NCI-H345 treated with DMSO at 0.1 percent for 48 hours (cell line): ENCODE measurements around the gene AKR1B15.
"Not testable (repeated sequence)": the region's sequence is repeated elsewhere in the genome, so short reads cannot be mapped to it uniquely, and the experiment has no call there.

ENCODE experiments used
- DNase-seq: peaks from one replicate; lab custom pipeline; 2025; ENCODE audit not compliant: unreplicated experiment; lab: John Stamatoyannopoulos, UW

The AKR1B15 gene

GRCh38 chr7:134558370-134558769 is 9.5 kb downstream of the AKR1B15 start:
- DNase-seq, result no peak

GRCh38 chr7:134561616-134562015 is 12.7 kb downstream of the AKR1B15 start:
- DNase-seq, result not testable (repeated sequence)

DNA sequence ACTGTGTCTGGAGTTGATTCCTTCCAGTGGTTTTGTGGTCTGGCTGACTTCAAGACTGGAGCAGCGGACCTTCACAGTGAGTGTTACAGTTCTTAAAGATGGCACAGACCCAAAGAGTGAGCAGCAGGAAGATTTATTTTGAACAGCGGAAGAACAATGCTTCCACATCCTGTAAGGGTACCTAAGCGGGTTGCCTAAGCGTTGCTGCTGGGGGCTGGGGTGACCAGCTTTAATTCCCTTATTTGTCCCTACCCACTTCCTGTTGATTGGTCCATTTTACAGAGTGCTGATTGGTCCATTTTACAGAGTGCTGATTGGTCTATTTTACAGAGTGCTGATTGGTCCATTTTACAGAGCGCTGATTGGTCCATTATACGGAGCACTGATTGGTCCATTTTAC is 13.2 kb downstream of the AKR1B15 start:
- no peak for DNase-seq

DNA sequence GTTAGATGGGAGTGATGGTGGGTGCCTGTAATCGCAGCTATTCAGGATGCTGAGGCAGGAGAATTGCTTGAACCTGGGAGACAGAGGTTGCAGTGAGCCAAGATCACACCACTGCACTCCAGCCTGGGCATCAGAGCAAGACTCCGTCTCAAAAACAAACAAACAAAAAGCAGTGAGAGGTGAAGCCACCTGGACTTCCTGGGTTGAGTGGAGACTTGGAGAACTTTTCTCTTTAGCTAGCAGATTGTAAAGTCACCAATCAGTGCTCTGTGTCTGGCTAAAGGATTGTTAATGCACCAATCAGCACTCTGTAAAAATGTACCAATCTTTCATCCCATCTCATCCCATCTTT is 14.5 kb downstream of the AKR1B15 start:
- not testable (repeated sequence) for DNase-seq

GRCh38 chr7:134565643-134566136 is 16.8 kb downstream of the AKR1B15 start:
- no peak for DNase-seq

DNA sequence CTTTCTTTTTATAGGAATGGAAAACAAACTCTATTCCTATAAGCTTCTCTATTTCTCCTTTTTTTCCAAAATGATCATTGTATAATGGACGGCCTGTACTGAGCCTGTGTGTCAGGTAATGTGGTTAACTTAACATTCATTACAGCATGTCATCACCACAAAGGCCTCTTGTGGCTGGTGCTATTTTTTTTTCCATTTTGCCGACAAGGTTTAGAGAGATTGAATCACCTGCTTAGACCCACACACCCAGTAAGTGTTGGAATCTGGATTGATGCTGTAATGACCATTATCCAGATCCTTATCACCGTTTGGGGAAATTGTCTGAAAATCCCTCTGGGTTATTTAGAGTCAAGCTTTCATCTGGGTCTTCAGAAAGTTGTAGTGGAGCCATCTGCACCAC is 18.5 kb downstream of the AKR1B15 start:
- DNase-seq, result no peak

DNA sequence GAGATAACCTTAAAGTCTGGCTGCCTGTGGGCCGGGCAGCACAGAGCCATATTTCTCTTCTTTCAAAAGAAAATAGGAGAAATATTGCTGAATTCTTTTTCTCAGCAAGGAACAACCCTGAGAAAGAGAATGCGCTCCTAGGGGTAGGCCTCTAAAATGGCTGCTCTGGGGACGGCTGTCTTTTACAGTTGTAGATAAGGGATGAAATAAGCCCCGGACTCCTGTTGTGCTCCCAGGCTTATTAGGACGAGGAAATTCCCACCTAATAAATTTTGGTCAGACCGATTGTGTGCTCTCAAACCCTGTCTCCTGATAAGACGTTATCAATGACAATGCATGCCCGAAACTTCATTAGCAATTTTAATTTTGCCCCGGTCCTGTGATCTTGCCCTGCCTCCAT is 21.1 kb downstream of the AKR1B15 start:
- DNase-seq, result not testable (repeated sequence)

GRCh38 chr7:134571101-134571500 is 22.2 kb downstream of the AKR1B15 start:
- no peak for DNase-seq

DNA sequence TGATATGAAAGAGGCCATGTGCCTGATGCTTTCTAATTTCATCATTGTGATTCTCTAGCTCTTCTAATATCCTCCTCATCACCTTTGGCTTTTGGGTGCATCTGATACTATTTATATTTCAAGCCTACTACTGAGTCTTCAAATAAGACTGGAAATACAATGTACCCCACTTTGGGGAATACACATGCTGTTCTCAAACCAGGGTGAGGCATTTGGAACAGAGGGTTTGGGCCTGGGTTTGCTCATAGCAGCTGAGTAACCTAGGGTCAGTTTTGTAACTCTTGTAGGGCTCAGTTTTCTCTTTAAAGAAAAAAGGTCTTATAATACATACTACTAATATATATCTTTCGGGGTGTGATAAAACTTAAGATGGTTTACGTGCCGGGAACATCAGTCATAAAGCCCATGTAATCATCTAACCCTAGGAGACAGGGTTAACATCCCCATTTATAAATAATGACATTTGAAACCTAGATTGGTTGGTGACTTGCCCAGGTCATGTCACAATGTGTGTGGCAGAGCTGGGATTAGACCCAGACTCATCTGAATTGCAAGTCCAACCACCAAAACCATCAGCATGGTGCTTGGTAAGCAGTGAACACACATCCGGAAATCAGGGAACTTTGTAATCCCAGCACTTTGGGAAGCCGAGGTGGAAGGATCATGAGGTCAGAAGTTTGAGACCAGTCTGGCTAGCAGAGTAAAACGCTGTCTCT is 23.0 kb downstream of the AKR1B15 start:
- DNase-seq, result no peak

DNA sequence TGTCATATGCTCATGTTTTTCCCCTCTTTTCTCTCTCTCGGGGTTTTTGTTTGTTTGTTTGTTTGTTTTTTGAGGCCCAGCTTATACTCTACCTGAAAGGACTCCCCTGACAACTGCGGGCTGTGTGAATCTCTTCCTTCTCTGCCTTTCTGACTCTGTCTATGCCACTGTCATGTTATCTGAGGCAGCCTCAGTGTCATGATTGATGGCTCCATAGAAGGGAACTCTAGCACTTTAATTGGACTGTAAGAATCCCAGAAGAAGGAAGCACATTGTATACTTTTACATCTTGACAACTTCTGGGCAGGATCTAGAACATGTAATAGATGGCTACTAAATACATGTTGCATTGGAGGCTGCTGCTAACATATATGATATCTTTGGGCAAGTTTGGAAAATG is 25.4 kb downstream of the AKR1B15 start:
- DNase-seq, result no peak

GRCh38 chr7:134584290-134584689 is 35.4 kb downstream of the AKR1B15 start:
- no peak for DNase-seq

DNA sequence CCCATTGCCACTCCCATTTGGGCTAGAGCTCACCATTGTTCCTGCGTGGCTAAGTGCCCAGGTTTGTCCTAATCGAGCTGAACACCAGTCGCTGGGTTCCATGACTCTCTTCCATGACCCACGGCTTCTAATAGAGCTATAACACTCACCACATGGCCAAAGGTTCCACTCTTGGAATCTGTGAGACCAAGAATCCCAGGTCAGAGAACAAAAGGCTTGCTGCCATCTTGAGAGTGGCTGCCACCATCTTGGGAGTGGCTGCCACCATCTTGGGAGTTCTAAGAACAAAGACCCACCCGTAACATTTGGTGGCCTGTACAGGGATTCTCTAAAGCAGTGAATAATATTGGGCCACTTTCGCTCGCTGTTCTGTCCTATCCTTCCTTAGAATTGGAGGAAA is 37.0 kb downstream of the AKR1B15 start:
- DNase-seq, result no peak

GRCh38 chr7:134587750-134588149 is 38.8 kb downstream of the AKR1B15 start:
- no peak for DNase-seq

DNA sequence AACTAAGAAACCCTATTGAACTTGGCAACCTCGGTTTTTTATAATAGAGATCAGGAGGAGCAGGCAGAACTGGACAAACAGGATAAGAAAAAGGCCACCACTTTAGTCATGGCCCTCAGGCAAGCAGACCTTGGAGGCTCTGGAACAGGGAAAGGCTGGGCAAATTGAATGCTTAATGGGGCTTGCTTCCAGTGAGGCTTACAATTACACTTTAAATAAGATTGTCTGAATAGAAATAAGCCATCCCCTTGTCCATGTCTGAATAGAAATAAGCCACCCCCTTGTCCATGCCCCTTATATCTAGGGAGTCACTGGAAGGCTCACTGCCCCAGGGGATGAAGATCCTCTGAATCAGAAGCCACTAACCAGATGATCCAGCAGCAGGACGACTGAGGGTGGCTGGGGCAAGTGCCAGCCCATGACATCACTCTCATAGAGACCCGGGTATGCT is 40.6 kb downstream of the AKR1B15 start:
- no peak for DNase-seq

DNA sequence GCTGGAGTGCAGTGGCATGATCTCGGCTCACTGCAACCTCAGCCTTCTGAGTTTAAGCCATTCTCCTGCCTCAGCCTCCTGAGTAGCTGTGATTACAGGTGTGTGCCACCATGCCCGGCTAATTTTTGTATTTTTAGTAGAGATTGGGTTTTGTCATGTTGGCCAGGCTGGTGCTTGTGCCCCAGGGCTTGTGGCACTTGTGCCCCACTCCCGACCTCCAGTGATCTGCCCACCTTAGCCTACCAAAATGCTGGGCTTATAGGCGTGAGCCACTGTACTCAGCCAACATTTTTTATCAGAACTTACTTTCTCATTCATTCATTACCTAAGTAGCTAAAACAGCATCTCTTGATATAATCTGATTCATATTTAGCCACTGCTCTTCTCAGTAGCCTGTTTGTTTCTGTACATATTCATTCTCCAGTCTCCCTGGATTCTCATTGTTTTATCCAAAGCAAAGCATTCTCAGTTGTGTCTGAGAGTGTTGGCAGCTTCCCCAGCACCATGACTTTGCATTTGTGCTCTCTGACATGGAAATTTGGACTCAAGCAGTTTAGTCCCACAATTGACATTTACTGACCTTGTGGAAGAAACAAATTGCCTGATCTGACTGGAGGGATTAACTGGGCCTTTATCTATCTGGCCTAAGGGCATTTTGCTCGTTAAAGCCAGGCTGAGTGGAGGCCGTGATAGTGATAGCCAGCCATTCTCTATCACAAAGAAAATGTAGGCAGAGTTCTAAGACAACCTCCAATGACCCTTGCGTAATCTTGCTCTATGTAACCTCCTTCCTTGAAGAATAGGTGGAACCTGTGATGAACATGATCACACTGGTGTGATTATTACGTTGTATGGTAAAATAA is 44.9 kb downstream of the AKR1B15 start:
- DNase-seq, result no peak

DNA sequence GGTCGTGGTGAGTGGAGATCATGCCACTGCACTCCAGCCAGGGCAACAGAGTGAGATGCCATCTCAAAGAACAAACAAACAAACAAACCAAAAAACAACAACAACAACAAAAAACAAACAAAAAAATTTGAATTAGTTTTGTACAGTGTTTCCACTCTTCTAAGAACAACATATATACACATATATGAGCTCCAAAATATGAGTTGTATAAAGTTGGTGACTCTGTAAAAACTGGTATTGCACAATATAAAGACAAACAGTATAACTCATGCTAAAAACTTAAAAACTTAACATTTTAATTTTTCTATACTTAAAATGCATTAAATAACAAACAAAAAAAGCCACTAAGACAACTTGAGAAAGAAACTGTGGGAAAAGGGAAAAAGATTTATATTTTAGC is 46.0 kb downstream of the AKR1B15 start:
- no peak for DNase-seq

- DNase-seq, result no peak
These were observed 50.5 kb downstream of the AKR1B15 start for GRCh38 chr7:134599371-134599770.

GRCh38 chr7:134601459-134601858 is 52.5 kb downstream of the AKR1B15 start:
- no peak for DNase-seq

DNA sequence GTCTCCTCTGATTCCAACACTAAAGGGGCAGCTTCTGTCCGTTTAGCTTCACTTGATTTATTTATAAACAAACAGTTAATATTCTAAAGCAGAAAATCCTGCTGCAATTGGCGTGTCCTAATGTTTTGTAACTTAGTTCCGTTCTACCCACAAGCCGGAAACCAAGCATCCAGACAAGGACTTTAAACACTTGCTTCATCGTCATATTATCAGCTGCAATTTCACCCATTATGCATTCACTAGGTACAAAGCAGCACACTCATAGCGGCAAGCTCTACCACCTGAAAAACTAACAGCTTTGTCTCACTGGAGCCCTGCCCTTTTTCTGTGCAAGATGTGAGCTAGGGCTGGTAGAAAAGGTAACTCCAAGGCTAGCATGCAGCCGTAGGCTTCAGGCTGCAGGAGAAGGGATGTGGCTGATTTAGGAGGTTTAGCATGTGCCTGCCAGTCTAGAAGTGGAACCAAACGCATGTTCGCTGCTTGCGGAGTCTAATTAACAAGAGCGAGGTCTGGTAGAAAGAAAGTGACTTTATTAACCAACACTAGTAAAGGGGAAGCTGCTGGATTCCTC is 54.1 kb downstream of the AKR1B15 start:
- no peak for DNase-seq

DNA sequence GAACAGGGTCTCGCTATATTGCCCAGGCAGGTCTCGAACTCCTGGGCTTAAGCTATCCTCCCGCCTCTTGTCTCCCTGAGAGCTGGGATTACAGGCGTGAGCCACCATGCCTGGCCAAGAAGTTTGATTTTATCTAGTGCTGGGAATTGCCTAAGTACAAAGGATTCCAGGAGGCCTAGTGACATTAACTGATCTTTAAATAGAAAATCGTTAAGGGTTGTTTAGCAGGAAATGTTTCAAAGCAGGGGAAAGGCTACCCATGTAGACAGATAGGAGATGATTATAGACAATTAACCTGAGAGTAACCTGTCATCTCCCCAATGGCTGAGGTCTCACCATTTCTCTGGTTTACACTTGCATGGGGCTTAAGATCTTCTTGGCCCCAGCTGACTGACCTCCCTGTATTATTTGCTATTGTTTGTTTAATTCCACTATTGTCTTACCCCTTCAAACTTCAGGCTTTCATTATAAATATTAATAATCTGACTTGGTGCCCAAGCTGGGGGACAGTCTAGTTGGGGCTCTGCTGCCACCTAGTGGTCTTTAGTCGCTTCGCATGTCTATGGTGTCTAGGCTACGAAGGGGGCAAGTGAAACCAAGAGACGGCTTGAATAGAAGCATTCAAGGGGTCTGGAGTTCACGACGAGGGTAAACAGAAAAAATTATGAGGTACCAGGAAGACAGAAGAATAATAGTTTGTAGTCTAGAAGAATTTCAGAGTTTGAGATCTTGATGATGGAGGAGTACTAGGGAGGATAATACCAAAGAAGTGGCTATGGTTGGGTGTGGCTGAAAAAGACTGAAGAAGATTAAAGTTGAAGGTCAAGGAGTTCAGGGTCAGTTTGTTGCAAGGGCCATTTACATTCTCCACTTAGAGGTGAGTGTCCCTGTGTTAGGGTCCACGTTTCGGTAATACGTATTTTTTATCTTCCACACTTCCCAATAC is 57.3 kb downstream of the AKR1B15 start:
- DNase-seq, result peak; percentile 25
